Testis (tissue), 3 donors: ENCODE data around the gene MYADM. TPM values are rescaled to one million over a fixed set of nuclear protein-coding genes. Genes with fewer than 3 reads are reported as not detected.
A peak's percentile ranks its signal among the peaks of the same experiment; 100 is the strongest.

ENCODE experiments used
- DNase-seq: peaks from one replicate; pipeline ENCODE4 v3.0.0-alpha.2; 2019
- H3K27ac ChIP-seq, 2 donors: fragments of 200-600 bp; sonication (generic); one replicate each; pipeline ENCODE4 v1.5.1; 2019
- H3K27me3 ChIP-seq: fragments of 200-600 bp; sonication (generic); one replicate; pipeline ENCODE4 v1.5.1; 2019
- H3K36me3 ChIP-seq: fragments of 200-600 bp; sonication (generic); one replicate; pipeline ENCODE4 v1.5.1; 2017; ENCODE audit warnings: low read depth; ENCODE audit errors: missing control alignments
- H3K4me1 ChIP-seq: fragments of 200-600 bp; sonication (generic); one replicate; pipeline ENCODE4 v1.5.1; 2019
- H3K4me3 ChIP-seq, 2 donors: fragments of 200-600 bp; sonication (generic); one replicate each; pipeline ENCODE4 v1.5.1; 2017 to 2019
- H3K9me3 ChIP-seq: fragments of 200-600 bp; sonication (generic); one replicate; pipeline ENCODE4 v1.5.1; 2017
- POLR2A ChIP-seq: fragments of 450-650 bp; IDR thresholded peaks from one replicate; pipeline ENCODE4 v1.6.1; 2017; ENCODE audit warnings: antibody characterized with exemption, mild to moderate bottlenecking, moderate library complexity
- WGBS, 2 donors: methylation state at CpG; one replicate each; pipeline ENCODE4 v1.1.5; 2018; 5-methylcytosine and 5-hydroxymethylcytosine counted together
- intact Hi-C: fragments of 100-400 bp; cut with DNase I; formaldehyde crosslinking; loops from one replicate; pipeline ENCODE4 v1.15.1; 2023; ENCODE audit warnings: low total_unique reads
- polyA plus RNA-seq: library from polyadenylated mRNA; stranded (reverse); fragments of 350-450 nt; fragmentation: Illumina TruSeq; extraction: RNeasy Lipid Tissue Mini Kit (QIAGEN cat#74804); gene quantifications from one replicate; pipeline ENCODE4 v1.2.3, GENCODE V29; 2014; ENCODE audit warnings: low read depth, low replicate concordance; ENCODE audit not compliant: insufficient read depth
- total RNA-seq, 2 donors: library from RNA; depleted of rRNA; stranded (reverse); fragments of >200 nt; gene quantifications; one replicate each; pipeline ENCODE4 v1.2.3, GENCODE V29; 2016
- TF ChIP-seq, protein P1 (sequence below), 3 experiments: fragments of 450-650 bp in 2 of 3; fragments of 200-600 bp in 1 of 3; sonication (generic) in 1 of 3; IDR thresholded peaks; one replicate each; pipeline ENCODE4 v1.5.1; 2016 to 2019; ENCODE audit warnings: antibody characterized with exemption in 3 of 3, mild to moderate bottlenecking in 2 of 3, moderate library complexity in 1 of 3

The MYADM gene
- total and polyA plus RNA-seq, 3 donors from 2014 or later = 48.7 to 128 (median 57.8) TPM

DNA sequence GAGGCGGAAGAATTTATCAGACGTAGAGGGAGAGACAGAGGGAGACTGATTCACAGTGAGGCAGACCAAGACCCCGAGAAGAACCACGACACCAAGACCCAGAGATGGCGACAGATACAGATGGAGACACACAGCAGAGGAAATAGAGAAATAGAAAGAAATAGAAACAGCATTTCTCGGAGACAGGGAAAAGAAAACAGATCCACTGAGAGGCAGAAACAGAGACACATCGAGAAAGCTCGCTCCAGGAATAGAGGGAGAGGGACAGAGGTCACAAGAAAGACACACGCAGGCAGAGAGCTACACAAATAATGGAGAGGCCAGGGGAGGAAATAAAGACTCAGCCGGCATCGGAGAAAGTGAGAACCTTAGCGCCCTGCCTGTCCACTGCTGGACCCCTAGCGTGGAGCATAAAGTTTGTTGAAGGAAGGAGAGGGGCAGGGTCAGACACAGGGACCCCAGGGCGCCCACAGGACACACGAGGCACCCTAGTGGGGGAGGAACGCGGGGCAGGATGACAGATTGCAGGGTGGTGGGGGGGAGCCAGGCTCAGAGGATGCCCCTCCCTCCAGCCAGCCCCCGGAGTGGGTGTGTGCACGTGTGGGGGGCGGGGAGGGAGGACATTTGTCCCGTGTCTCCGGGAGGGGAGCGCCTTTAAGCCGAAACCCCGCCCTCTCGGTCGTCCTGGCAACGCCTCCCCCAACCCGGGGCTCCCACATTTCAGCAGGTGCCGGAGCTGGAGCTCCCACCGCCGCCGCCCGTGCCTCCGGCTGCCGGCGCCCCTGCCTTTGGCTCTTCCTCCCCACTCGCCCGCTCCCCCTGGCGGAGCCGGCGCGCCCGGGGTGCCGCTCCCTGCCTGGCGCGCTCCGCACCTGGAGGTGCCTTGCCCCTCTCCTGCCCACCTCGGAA is 14.1 kb downstream of the MYADM start, which contains the start of gene PRKCG:
Gene PRKCG (plus strand): TSS at position 716 of the 909 bp plus-strand sequence. CDS start 298 bp downstream, outside the sequence.
- intact Hi-C loops = no loop called here
- WGBS, 2 donors = 3 to 5% methylated on average over 24 to 49 of the region's 49 CpGs
- H3K4me3 ChIP-seq = peak within 1 kb of the TSS; percentile 12 to 39
- DNase-seq = no peak
- no peaks in the 10 kb centered on the region for H3K27me3 ChIP-seq
- peaks cover 18% of the 10 kb centered on the region for H3K4me1 ChIP-seq
- H3K27ac ChIP-seq = no peak within 1 kb of the TSS
- TF ChIP-seq, protein P1, sequence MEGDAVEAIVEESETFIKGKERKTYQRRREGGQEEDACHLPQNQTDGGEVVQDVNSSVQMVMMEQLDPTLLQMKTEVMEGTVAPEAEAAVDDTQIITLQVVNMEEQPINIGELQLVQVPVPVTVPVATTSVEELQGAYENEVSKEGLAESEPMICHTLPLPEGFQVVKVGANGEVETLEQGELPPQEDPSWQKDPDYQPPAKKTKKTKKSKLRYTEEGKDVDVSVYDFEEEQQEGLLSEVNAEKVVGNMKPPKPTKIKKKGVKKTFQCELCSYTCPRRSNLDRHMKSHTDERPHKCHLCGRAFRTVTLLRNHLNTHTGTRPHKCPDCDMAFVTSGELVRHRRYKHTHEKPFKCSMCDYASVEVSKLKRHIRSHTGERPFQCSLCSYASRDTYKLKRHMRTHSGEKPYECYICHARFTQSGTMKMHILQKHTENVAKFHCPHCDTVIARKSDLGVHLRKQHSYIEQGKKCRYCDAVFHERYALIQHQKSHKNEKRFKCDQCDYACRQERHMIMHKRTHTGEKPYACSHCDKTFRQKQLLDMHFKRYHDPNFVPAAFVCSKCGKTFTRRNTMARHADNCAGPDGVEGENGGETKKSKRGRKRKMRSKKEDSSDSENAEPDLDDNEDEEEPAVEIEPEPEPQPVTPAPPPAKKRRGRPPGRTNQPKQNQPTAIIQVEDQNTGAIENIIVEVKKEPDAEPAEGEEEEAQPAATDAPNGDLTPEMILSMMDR (IDR thresholded peaks at IDR 0.05) = peak in 1 of 3 experiments; percentile 14
- TF ChIP-seq POLR2A = no peak
- H3K36me3 ChIP-seq = no peaks in the 10 kb centered on the region
- no peaks in the 10 kb centered on the region for H3K9me3 ChIP-seq

DNA sequence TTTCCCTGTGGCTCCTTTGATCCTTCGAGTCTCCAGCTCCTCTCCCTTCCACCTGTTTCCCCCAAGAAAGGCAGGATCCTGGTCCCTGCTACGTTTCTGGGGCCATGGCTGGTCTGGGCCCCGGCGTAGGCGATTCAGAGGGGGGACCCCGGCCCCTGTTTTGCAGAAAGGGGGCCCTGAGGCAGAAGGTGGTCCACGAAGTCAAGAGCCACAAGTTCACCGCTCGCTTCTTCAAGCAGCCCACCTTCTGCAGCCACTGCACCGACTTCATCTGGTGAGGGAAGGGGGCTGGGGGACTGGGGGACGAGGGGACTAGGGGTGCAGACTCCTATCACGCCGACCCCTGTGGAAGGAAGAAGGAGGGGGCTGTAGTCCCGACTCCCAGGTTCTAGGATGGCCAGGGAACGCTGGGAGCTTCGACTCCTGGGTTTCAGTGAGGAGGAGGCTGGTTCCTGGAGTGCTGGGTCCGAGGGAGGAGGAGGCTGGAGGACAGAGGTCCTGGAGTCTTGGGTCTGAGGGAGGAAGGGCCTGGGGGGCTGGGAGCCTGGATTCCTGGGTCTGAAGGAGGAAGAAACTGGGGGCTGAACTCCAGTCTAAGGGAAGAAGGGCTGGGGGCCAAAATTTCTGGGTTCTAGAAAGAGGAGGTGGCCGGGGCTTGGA is 14.8 kb downstream of the MYADM start:
- intact Hi-C loops = no loop called here
- no peak for DNase-seq
- WGBS, 2 donors = 3 to 4% methylated on average over 17 to 18 of the region's 18 CpGs
- Histone ChIP-seq H3K27me3 (no peaks in the 10 kb centered on the region), H3K36me3 (no peaks in the 10 kb centered on the region), H3K27ac (no peak overlapping the region), H3K4me1 (peaks cover 18% of the 10 kb centered on the region), H3K9me3 (no peaks in the 10 kb centered on the region), H3K4me3 (peak overlapping the region; percentile 12 to 39)
- TF ChIP-seq, protein P1 (IDR thresholded peaks at IDR 0.05) = no peak
- no peak for TF ChIP-seq POLR2A

DNA sequence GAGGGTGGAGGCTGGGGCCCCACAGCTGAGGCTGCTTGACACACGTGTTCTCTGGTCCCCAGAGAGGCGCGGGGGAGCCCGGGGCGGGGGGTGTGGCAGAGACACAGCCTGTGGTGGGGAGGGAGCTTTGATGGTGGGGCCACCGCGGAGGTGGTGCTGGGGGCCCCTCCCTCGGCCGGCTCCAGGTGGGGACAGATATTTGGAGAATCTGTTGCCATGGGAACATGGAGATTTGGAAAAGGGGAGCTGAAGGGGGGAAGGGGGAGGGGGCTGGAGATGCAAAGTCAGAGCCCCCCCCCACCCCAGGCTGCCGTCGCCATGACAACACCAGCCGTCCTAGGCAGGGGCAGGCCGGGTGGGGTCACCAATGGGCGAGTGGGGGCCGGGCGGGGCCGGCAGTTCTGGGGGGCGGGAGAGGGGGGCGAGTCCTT is 15.6 kb downstream of the MYADM start:
- Histone ChIP-seq H3K4me1 (peaks cover 14% of the 10 kb centered on the region), H3K9me3 (no peaks in the 10 kb centered on the region), H3K36me3 (no peaks in the 10 kb centered on the region), H3K4me3 (peak overlapping the region in 1 of 2 donors; percentile 8), H3K27ac (no peak overlapping the region), H3K27me3 (no peaks in the 10 kb centered on the region)
- no peak for DNase-seq
- TF ChIP-seq, protein P1 (IDR thresholded peaks at IDR 0.05) = no peak
- TF ChIP-seq POLR2A = no peak
- intact Hi-C loops = no loop called here
- WGBS, 2 donors = 1 to 4% methylated on average over 9 to 19 of the region's 19 CpGs

DNA sequence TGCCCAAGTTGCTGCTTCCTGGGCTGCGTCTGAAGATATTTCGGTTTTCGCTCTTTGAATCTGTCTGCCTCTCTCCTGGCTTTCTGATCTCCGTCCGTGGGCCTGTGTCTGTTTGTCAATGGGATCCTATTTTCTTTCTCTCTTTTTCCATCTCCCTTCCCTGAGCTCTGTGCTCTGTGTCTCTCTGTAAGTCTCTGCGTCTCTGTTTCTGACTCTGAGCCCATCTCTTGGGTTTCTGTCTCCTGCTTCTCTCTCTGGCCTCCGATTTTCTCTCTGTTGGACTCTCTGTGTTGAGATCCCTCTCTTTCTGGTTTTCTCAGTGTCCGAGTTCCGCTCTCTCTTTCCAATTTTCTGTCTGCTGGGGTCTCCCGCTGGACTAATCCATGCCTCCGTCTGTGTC is 16.1 kb downstream of the MYADM start:
- Histone ChIP-seq H3K4me1 (peaks cover 13% of the 10 kb centered on the region), H3K9me3 (no peaks in the 10 kb centered on the region), H3K27ac (no peak overlapping the region), H3K4me3 (no peak overlapping the region), H3K36me3 (no peaks in the 10 kb centered on the region), H3K27me3 (no peaks in the 10 kb centered on the region)
- intact Hi-C loops = no loop called here
- no peak for DNase-seq
- TF ChIP-seq POLR2A = no peak
- TF ChIP-seq, protein P1 (IDR thresholded peaks at IDR 0.05) = no peak
- 13 to 17% methylated on average over 11 of the region's 11 CpGs for WGBS, 2 donors
